HG03439 (cell line): ENCODE results near the gene FGD2.
A peak's percentile ranks its signal among the peaks of the same experiment; 100 is the strongest.

Experiments
- ATAC-seq: cut with Tn5 transposase; IDR thresholded peaks from one replicate; pipeline ENCODE4 v1.9.1; 2021; ENCODE audit warnings: mild to moderate bottlenecking, moderate library complexity; ENCODE audit not compliant: unreplicated experiment

FGD2 gene

DNA sequence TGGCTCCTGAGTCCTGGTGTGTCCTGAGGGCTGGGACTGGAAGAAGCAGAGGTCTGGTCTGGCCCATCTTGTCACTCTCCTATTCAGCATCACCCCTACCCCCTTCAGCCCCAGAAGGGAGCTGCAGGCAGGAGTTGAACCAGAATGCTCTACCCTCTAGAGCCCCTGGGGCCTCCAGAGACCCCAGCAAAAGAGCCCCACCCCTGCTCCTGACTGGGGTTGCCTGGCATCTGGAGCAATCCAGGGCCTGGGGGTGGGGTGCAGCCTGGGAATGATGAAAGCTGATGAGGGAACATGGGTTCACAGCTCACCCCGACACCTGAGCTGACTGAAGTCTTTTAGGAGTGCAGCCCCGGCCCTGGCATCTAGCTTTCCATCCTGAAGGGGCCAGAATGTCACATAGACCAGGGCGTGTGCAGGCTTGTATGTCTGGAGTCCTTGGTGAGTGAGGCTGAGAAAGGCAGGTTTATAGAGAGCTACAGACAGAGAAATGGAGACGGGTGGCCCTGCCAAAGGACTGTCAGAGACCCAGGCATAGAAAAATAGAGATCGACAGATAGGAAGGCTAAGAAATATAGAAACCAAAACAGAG, 12.2 kb downstream of the FGD2 start:
- ATAC-seq = no peak

DNA sequence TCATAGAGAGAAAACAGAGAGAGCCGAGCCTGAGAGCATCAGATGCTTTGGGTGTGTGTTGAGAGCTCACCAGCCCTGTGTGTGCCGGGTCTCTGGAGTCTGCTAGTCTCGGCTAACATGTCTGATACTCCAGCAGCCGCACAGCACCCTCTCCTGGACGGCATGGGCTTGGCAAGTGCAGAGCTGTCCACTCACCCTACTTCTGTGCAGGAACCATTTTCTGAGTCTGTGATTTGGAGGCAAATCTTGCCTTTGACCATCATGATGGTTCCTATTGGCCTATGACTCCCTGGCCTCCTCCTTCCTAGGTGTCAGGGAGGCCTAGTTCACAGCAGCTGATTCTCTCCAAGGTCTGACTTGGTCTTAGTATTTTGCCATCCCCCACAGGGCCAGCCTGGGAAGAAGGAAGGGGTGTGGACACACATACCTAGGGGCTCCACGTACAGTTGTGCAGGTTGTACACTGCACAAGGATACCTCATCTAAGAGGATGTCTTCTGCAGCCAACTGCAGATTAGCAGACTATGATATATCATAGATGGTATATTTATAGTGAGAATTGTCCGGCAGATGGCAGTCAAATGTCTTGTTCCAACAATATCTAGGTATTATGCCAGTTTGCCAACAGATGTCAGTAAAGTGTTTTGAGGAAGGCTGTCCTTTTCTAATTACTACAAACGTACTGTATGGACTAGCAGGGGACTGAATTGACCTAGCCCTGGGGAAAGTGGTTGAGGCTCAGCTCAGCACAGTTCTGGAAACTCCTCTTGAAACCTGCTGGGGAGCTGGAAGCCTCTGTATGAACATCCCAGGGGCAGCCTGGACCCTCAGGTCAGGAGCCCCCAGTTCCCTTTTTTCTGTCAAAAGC, 13.0 kb downstream of the FGD2 start:
- ATAC-seq = peak; percentile 87

DNA sequence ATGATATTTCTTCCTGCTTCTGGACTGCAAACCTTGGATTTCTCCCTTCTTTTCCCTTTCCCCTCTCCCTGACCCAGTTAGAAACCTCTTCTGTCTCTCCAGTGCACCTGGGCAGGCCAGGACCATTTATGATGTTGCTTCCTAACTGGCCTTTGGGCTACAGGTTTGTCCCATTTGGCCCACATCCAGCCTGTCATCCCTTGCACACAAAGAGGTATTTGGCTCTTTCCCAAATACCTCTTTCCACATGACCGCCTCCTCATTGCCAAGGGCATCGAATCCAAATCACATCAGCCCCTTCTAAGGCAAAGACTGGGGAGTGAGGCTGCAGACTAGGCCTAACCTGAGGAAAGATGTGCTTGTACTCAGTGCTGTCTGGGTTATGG, 13.6 kb downstream of the FGD2 start:
- ATAC-seq = no peak

DNA sequence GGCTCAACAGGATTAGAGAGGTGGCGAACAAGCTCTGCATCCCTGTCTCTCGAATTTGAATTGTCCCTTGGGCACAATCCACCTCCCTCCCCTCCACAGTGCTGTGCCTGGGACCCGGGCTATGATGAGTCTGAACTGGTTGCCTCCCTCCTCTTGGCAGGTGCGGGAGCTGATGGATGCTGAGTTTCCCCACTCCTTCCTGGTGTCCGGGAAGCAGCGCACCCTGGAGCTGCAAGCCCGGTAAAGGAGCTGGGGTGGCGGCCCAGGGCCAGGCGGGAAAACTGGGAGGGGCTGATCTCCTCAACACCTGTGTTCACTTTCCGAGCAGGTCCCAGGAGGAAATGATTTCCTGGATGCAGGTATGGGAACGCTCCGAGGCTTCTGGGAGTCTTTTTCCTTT, 14.9 kb downstream of the FGD2 start:
- no peak for ATAC-seq

DNA sequence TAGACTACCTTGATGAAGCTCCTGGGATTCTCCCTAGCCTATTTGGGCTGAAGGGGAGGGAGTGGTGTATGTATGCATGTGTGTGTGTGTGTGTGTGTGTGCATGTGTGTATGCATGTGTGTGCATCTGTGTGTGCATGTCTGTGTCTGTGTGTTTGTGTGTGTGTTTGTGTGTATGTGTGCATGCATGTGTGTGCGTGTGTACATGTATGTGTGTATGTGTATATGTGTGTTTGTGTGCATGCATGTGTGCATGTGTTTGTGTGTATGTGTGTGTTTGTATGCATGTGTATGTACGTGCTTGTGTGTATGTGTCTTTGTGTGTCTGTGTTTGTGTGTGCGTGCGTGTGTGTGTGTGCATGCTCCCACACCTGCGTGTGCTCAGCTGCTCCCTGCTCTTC, 15.4 kb downstream of the FGD2 start:
- no peak for ATAC-seq

DNA sequence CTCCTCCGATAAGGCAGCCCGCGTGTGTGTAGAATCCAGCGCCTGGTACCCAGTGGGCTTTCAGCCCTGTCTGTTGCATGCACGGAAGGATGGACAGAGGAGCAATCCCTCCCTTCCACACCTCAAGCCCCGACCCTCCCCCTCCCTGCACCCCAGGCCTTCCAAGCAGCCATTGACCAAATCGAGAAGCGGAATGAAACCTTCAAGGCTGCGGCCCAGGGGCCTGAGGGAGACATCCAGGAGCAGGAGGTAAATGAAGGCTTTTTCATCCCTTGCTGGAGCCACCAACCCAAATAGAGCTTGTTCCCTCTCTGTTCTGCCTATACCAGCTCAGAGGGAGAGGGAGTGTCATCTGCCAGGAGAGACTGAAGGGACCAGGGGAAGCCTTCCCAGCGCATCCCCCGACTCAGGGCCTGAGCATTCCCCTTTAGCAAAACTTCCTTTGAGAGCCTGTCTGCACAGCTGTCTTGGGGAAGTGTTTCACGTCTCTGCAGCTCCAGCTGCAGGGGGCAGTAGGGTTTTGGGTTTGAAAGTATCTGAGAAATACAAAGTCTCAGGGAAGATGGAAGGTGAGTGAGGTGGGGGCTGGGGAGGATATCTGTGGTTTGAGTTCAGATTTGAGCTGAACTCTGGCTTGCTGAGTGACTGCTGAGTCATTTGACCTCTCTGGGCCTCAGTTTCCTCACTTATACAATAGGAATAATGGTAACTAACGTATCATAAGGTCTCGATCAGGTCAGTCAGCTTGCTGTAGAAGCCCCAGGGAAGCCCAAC, 16.1 kb downstream of the FGD2 start:
- ATAC-seq = no peak

DNA sequence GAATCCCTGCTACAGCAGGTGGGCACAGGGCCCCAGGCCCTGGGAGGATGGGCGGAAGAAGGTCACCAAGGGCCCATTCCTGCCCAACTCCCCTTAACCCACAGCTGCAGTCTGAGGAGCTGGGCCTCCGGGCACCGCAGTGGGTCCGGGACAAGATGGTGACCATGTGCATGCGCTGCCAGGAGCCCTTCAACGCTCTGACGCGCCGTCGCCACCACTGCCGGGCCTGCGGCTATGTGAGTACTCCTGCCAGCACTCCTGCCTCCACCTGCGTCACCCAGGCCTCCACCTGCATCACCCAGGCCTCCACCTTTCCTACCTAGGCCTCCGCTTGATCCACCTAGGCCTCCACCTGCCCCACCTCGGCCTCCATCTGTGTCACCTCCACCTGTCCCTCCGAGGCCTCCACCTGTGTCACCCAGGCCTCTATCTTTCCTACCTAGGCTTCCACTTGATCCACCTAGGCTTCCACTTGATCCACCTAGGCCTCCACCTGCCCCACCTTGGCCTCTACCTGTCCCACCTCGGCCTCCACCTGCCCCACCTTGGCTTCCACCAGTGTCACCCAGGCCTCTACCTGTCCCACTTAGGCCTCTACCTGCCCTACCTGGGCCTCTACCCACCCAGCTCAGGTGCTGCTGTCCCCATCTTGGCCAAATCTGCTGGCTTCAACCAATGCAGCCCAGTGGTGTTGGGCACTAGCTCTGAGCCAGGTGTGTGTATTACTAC, 16.8 kb downstream of the FGD2 start:
- ATAC-seq = no peak

DNA sequence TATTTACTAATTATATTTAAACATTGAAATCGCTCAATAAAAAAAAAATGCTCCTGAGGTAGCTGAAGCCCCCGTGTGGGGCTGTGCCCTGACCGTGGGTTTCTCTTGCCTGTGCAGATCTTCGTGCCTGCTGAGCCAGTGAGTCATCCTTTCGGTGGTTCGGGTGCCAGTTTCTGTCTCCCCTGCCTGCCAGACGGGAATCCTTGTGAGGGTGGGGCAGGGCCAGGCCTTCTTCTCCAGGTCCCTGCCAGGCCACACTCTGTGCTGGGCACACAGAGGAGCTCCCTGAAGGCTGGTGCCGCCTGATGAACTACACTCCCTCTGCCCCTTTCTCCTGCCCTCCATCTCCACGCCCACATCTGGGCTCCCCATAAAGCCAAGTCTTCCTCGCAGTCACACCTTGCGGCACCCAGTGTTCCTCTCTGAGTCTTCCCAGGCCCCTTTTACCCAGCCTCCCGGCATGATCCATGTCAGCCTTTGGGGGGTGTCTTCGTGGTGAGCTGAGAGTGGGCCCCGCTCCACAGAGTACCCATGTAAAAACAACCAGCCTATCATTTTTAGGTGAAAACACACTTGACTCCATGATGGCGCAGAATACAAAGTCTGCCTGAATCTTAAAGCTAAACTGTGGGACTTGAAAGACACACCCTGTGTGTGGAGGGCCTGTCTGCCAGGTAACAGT, 19.3 kb downstream of the FGD2 start:
- no peak for ATAC-seq

DNA sequence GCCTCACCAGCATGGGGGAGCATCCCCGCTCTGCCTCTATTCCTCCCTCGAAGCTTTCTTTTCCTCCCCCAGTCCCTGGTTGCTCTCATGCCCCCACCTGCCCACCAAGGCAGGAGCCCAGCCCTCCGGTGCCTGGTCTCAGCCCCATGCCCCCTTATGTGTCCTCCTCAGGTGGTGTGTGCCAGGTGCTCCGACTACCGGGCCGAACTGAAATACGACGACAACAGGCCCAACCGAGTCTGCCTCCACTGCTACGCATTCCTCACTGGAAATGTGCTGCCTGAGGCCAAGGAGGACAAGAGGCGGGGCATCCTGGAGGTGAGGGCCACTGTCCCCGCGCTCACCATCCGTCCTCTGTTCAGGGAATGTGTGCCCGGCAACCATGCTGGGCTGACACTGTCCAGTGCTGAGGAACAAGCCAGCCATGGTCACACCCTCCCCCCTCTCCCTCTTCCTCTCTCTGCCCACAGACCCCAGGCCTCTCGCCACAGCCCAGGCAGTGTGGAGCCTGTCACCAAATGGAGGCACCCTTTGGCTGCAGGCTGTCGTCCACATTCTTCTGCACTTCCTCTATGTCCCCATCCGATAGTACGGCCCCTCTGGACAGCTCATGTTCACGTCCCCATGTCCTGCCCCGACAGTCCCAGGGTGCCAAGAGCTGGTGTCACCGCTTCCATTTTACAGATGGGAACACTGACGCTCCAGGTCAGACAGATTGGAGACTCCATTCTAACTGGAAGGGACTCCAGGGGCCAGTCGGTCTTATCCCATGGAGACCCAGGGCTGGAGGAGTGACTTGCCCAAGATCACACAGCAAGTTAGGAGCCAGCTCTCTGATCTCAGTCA, 20.4 kb downstream of the FGD2 start:
- ATAC-seq = no peak

DNA sequence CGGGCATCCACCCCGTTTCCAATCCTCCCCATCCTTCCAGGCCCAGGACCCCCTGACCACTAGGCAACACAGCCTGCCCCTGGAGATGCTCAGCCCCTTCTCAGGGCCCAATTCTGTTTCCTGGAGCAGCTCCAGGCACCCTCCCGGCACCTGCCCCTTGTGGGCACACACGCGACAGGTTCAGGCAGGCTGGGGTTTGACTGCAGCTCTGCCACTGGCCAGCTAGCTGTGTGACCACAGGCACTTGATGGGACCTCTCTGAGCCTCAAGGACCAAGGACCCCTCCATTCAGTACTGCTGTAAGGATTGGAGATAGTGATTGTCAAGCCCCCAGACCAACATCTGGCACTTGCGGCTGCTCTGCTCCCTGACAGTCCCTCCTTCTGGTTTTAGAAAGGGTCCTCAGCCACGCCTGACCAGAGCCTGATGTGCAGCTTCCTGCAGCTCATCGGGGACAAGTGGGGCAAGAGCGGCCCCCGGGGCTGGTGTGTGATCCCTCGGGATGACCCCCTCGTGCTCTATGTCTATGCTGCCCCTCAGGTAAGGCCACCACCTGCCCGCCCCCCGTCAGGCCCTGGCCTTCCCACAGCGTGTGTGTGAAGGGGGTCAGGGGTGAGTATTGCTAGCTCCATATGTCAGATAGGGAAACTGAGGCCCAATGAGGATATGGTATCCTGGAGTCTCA, 21.7 kb downstream of the FGD2 start:
- ATAC-seq = no peak

DNA sequence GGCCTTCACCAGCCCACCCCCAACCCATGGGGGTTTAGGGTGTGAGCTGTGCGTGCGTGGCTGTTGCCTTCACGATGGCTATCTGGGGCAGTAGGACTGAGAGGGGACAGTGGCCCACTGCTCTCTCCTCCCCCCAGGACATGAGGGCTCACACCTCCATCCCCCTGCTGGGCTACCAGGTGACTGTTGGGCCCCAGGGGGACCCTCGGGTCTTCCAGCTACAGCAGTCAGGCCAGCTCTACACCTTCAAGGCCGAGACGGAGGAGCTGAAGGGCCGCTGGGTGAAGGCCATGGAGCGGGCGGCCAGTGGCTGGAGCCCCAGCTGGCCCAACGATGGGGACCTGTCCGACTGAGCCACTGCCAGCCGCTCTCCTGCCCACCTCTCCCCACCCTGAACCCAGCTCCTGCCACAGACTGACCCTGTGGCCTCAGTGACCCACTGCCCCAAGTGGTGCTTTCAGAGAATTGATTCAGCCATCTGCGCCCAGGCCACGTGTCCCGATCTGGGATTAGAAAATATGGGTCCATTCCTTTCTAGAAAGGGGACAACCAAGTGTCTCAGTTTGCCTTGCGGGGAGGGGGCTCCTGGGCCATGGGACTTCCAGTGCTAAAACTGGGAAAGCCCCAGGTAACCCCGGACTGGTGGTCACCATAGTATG, 22.5 kb downstream of the FGD2 start:
- no peak for ATAC-seq

DNA sequence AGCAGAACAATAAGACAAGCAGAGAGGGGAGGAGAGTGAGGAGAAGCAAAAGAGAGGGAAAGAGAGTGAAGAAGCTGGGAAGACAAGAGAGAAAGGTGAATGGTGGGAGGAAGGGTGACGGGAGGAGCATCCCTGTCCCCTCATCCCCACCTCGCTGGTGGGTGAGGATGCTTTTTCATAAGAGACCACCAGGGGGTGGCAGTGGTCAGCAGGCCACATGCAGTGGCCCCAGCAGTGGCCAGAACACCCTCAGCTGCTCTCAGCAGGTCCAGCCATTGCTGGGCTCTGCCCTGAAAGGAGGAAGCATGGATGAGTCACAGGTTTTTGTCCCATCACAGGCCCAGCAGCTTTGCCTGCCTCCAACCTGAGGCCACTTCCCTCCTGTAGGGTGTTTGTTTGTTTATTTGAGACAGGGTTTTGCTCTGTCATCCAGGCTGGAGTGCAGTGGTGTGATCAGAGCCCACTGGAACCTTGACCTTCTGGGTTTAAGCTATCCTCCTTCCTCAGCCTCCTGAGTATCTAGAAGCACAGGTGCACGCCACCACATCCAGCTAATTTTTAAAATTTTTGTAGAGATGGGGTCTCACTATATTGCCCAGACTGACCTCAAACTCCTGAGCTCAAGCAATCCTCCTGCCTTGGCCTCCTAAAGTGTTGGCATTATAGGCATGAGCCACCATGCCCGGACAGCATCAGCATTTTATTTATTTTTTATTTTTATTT, 24.0 kb downstream of the FGD2 start:
- ATAC-seq = no peak

DNA sequence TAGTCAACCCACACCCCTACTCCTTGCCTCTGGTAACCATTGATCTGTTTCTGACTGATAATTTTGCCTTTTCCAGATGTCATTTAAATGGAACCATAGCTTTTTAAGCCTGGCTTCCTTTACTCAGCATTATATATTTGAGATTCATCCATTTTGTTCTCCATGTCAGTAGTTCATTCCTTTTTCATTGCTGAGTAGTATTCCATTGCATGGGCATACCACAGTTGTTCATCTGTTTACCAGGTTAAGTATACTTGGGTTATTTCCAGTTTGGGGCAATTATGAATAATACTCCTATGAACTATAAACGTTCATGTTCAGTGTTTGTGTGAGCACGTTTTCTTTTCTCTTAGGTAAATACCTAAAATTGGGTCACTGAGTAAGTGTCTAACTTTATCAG, 25.1 kb downstream of the FGD2 start:
- ATAC-seq = no peak

DNA sequence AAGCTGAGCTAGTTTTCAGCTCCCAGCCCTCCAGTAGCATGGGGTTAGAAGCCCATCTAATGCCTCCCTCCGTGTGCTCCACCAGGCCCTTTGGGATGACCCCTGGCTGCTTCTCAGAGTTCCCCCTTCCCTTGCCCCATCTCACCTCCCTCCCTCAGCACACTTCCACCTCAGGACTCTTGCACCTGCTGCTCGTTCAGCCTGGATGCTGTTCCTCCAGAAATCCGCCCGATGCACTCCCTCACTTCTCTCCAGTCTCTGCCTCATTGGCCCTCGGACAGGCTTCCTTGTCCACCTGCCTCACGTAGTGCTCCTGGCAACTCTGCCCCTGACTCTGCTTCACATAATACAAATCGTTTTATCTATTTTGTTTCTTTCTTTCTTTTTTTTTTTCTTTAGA, 26.8 kb downstream of the FGD2 start:
- ATAC-seq = no peak

DNA sequence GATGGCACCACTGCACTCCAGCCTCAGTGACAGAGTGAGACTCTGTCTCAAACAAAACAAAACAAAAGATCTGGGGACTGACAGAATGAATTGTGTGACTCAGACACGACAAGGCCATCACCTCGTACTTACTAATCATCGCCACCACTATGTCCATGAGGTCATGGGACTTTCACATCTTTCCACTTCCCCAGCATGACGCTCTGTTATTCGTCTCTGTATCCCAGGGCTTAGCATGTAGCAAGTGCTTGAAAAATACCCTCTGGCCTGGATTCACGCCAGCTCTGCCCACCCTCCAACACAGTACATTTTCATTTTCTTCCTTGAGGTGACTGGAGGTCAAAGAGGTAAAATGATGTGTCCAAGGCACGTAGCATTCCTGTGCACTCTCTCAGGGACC, 27.8 kb downstream of the FGD2 start:
- ATAC-seq = no peak

DNA sequence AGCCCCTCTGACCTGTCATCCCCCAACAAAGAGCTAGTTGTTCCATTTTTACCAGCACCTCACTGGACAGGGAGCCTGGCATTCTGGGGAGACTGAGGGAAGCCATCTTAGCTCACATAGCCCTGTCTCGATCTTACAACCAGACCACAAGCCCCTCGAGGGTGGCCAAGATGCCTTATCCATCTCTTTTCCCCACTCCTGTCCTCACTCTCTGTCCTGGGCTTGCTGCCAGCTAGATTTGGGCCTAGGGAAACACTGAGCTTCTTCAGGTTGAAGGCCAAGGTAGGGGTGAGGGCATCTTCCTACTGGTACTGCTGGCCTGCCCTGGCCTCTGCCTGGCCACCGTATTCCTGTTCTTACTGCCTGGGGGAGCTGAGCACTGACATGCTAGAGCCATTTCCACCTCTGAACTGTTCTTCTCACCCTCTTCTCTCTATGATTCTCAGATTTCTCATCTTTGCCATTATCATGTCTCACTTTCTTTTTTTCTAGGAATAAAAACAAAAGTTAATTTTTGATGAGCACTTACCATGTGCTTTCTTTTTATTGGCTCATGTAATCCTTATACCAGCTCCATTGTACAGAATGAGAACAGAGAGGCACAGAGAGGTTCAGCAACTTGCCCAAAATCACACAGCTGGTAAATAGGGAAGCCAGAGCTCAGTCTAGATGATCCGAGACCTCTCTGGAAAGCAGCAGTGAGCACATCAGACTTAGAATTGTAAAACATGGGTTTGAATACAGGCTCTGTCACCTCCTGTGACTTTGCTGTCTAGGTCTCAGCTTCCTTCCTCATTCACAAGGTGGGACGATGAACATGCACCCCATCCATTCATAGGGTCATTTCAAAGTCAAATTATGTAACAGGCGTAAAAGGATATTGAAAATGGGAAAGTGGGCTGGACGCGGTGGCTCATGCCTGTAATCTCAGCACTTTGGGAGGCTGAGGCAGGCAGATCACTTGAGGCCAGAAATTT, 28.7 kb downstream of the FGD2 start:
- ATAC-seq = no peak

DNA sequence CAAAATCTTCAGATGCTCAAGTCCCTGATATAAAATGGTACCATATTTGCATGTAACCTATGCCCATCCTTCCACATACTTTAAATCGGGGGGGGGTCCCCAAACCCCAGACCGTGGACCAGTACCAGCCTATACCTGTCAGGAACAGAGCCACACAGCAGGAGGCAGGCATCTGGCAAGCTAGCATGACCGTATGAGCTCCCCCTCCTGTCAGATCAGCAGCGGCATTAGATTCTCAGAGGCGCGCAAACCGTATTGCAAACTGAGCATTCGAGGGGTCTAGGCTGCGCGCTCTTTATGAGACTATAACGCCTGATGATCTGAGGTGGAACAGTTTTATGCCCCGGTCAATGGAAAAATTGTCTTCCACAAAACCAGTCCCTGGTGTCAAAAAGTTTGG, 30.7 kb downstream of the FGD2 start:
- ATAC-seq = no peak
